Osteoblast (primary cell): ENCODE measurements around the gene ALPL. TPM values are rescaled to one million over a fixed set of nuclear protein-coding genes. Genes with fewer than 3 reads are reported as not detected.
"Not testable (repeated sequence)": the region's sequence is repeated elsewhere in the genome, so short reads cannot be mapped to it uniquely, and the experiment has no call there.

ENCODE experiments used
- DNase-seq: peaks from one replicate; pipeline ENCODE4 v3.0.0; 2011; ENCODE audit warnings: low spot score, mixed read lengths; ENCODE audit not compliant: insufficient read length; ENCODE audit errors: missing footprints
- H2AFZ ChIP-seq: 2 replicates; pipeline ENCODE4 v1.6.0; 2011; ENCODE audit warnings: mild to moderate bottlenecking, low read length
- H3K27ac ChIP-seq: 2 replicates; pipeline ENCODE4 v1.5.1; 2011; ENCODE audit warnings: mild to moderate bottlenecking, low read depth, low read length, moderate library complexity
- H3K27me3 ChIP-seq: 2 replicates; pipeline ENCODE4 v1.6.0; 2012; ENCODE audit warnings: mild to moderate bottlenecking, control low read depth, inconsistent platforms, low read length, moderate library complexity; ENCODE audit not compliant: insufficient read depth
- H3K36me3 ChIP-seq: 2 replicates; pipeline ENCODE4 v1.5.1; 2011; ENCODE audit warnings: mild to moderate bottlenecking, low read length, control low read depth, moderate library complexity; ENCODE audit not compliant: insufficient read depth
- H3K4me1 ChIP-seq: 2 replicates; pipeline ENCODE4 v1.5.1; 2011; ENCODE audit warnings: mild to moderate bottlenecking, low read length, control low read depth, moderate library complexity; ENCODE audit not compliant: insufficient read depth
- H3K4me2 ChIP-seq: 2 replicates; pipeline ENCODE4 v1.6.0; 2011; ENCODE audit warnings: mild to moderate bottlenecking, low read length; ENCODE audit not compliant: insufficient read depth
- H3K4me3 ChIP-seq: fragments of 200-600 bp; sonication (generic); 3 replicates; pipeline ENCODE4 v1.5.1; 2012; ENCODE audit warnings: mild to moderate bottlenecking, low read length, inconsistent platforms; ENCODE audit not compliant: insufficient read depth
- H3K79me2 ChIP-seq: 2 replicates; pipeline ENCODE4 v1.6.0; 2012; ENCODE audit warnings: mild to moderate bottlenecking, low read length, control low read depth, inconsistent platforms; ENCODE audit not compliant: insufficient read depth
- H3K9me3 ChIP-seq: 2 replicates; pipeline ENCODE4 v1.5.1; 2011; ENCODE audit warnings: low read depth, low read length, control low read depth
- H4K20me1 ChIP-seq: 2 replicates; pipeline ENCODE4 v1.6.0; 2012; ENCODE audit warnings: mild to moderate bottlenecking, low read length, control low read depth; ENCODE audit not compliant: insufficient read depth
- total RNA-seq: library from RNA; depleted of rRNA; stranded (reverse); fragments of >200 nt; gene quantifications from 2 replicates; pipeline ENCODE4 v1.2.3, GENCODE V29; 2012
- TF ChIP-seq, protein P1 (sequence below): IDR thresholded peaks from 2 replicates; pipeline ENCODE4 v1.5.1; 2011; ENCODE audit warnings: mild to moderate bottlenecking, low read depth, low read length, moderate library complexity; ENCODE audit errors: extremely low read depth

ALPL gene
- total RNA-seq, 1 donor, result 8.0 TPM

GRCh38 chr1:21564521-21565095 lies 55.4 kb downstream of the ALPL start:
- no peaks in the 10 kb centered on the region for H3K9me3 ChIP-seq
- DNase-seq, result peak; percentile 80
- H3K4me1 ChIP-seq, result peaks cover 37% of the 10 kb centered on the region
- TF ChIP-seq, protein P1, sequence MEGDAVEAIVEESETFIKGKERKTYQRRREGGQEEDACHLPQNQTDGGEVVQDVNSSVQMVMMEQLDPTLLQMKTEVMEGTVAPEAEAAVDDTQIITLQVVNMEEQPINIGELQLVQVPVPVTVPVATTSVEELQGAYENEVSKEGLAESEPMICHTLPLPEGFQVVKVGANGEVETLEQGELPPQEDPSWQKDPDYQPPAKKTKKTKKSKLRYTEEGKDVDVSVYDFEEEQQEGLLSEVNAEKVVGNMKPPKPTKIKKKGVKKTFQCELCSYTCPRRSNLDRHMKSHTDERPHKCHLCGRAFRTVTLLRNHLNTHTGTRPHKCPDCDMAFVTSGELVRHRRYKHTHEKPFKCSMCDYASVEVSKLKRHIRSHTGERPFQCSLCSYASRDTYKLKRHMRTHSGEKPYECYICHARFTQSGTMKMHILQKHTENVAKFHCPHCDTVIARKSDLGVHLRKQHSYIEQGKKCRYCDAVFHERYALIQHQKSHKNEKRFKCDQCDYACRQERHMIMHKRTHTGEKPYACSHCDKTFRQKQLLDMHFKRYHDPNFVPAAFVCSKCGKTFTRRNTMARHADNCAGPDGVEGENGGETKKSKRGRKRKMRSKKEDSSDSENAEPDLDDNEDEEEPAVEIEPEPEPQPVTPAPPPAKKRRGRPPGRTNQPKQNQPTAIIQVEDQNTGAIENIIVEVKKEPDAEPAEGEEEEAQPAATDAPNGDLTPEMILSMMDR, result no peak
- no peaks in the 10 kb centered on the region for H4K20me1 ChIP-seq
- H3K79me2 ChIP-seq, result no peaks in the 10 kb centered on the region
- no peaks in the 10 kb centered on the region for H3K36me3 ChIP-seq
- H3K4me2 ChIP-seq, result no peak overlapping the region
- peak overlapping the region; percentile 1 for H3K27ac ChIP-seq
- H2AFZ ChIP-seq, result no peak overlapping the region
- no peak overlapping the region for H3K4me3 ChIP-seq
- no peaks in the 10 kb centered on the region for H3K27me3 ChIP-seq

DNA sequence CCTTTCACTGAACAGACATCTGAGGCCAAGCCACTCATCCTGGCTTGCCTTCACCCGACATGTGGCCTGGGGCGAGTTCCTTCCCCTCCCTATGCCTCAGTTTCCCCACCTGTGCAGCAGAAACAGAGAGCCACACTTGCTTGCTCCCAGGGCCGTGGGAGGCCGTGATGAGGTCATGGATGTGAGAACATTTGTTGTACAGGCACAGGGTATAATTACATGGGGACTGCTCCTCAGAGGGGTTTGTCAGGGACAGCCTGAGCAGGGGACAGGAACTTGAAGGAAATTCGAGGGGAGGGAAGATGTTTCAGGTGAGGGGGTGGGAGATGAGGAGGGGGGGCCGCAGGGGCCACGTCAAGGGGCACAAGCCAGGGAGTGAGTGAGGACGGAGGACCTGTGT lies 56.1 kb downstream of the ALPL start:
- Histone ChIP-seq H3K27me3 (no peaks in the 10 kb centered on the region), H4K20me1 (no peaks in the 10 kb centered on the region), H3K36me3 (no peaks in the 10 kb centered on the region), H3K4me1 (peaks cover 37% of the 10 kb centered on the region), H3K27ac (peak overlapping the region; percentile 1), H3K4me3 (no peak overlapping the region), H3K9me3 (no peaks in the 10 kb centered on the region), H2AFZ (no peak overlapping the region), H3K79me2 (no peaks in the 10 kb centered on the region), H3K4me2 (no peak overlapping the region)
- TF ChIP-seq, protein P1, result no peak
- DNase-seq, result peak; percentile 32

DNA sequence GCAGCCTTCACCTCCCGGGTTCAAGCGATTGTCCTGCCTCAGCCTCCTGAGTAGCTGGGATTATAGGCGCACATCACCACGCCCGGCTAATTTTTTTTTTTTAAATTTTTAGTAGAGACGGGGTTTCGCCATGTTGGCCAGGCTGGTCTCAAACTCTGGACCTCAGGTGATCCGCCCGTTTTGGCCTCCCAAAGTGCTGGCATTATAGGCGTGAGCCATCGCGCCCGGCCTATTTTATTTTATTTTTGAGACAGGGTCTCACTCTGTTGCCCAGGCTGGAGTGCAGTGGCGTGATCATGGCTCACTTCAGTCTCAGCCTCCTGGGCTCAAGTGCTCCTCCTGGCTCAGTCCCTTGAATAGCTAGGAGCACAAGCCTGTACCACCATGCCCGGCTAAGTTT lies 57.1 kb downstream of the ALPL start:
- peak overlapping the region; percentile 92 for H3K27ac ChIP-seq
- H3K4me2 ChIP-seq, H2AFZ ChIP-seq, H4K20me1 ChIP-seq, DNase-seq, H3K4me3 ChIP-seq, H3K79me2 ChIP-seq, H3K9me3 ChIP-seq, H3K36me3 ChIP-seq, H3K27me3 ChIP-seq: not testable (repeated sequence)
- H3K4me1 ChIP-seq, result peaks cover 37% of the 10 kb centered on the region

DNA sequence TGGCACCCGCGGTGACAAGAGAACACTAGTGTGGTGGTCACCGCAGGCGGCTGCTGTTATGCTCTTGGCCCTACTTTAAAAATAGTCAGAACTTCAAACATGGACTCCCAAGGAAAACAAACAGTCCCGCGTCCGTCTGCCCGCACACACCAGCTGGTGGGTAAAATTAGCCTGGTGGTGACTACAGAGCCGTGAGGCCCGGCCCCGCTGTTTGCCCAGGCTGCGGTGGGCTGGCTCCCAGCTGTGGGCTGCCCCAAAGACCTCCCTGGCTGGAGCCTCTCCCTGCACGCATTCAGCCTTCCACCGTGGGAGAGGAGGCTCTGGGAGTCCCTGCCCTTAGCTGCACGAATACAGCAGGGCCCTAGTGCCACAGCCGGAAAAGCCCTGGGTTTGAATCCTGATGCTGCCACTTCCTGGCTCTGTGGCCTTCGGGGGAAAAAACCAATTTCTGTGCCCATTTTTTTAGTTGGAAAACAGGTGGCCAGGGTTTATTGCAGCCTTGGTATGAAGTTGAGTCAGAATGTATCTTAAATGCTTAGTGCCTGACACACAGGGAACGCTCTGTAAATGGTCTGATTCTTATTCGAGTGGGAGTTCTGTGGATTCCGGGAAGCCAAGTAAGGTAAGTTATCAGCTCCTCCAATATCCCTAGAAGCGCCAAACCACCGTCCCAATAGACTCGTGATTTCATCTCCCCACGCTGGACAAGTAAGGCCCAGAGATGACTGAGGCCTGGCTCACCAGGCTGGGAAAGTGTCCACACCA lies 58.2 kb downstream of the ALPL start:
- Histone ChIP-seq H4K20me1 (no peaks in the 10 kb centered on the region), H3K36me3 (no peaks in the 10 kb centered on the region), H3K27ac (peak overlapping the region; percentile 92), H3K4me2 (peak overlapping the region; percentile 73), H3K79me2 (no peaks in the 10 kb centered on the region), H3K9me3 (peaks cover 2% of the 10 kb centered on the region), H3K4me3 (no peak overlapping the region), H2AFZ (peak overlapping the region; percentile 30), H3K4me1 (peaks cover 37% of the 10 kb centered on the region), H3K27me3 (no peaks in the 10 kb centered on the region)
- TF ChIP-seq, protein P1, result no peak
- peak; percentile 98 for DNase-seq
